Measurements from ENCODE around the gene NAV2. TPM values are rescaled to one million over a fixed set of nuclear protein-coding genes. Genes with fewer than 3 reads are reported as not detected.

NAV2 gene
- total RNA-seq, 1 experiment from 2014 or later, result 46.3 TPM

DNA sequence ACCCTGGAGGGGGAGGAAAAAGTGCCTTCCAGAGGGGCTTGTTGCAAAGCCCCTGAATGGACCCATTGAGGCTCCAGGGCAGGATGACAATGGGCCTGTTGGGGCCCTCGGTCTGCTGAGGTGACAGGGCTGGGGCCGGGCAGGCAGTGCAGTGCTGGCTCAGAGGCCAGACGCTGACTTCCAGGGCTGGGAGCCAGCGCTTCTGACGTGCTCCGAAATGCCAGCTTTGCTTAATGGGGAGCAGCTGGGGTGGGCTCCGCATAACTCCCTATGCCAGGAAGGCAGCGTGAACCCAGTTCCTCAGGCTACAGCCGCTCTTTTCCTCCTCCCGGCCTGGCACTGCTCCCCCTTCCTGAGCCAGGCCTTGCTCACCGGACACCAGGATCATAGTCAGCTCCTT is 17.7 kb downstream of the NAV2 start:
- no peak overlapping the region for H3K4me3 Mint-ChIP-seq

More for the DNA sequence above, 17.7 kb downstream of the NAV2 start:
- WGBS (ENCODE audit: extremely low coverage, insufficient read length, low lambda C conversion rate), result no CpG with 5 or more reads among the region's 11 CpGs
- no peaks in the 10 kb centered on the region for H3K79me2 ChIP-seq (ENCODE audit: insufficient read depth, low read length)
- H3K9me3 Mint-ChIP-seq, result no peaks in the 10 kb centered on the region
- no peak overlapping the region for H2AFZ ChIP-seq (ENCODE audit: low read length)
- H4K8ac ChIP-seq (replicated peaks; ENCODE audit: insufficient read length, low read depth, low read length), result no peak overlapping the region
- no peak overlapping the region for H3K23ac ChIP-seq (ENCODE audit: insufficient read length, low read depth, low read length)
- no peaks in the 10 kb centered on the region; a peak in 1 of 7 replicates for H3K36me3 Mint-ChIP-seq (ENCODE audit: insufficient read depth in 1 of 3, low read depth in 3 of 3)
- no peaks in the 10 kb centered on the region for H3K9me3 ChIP-seq (ENCODE audit: control insufficient read depth, low read depth, low read length)
- no peak overlapping the region for H2BK120ac ChIP-seq (ENCODE audit: low read depth, low read length, poor library complexity, severe bottlenecking)
- H3K27ac ChIP-seq (ENCODE audit: insufficient read length, low read depth, low read length), result no peak overlapping the region
- H4K5ac ChIP-seq (ENCODE audit: insufficient read length, low read depth, low read length), result no peak overlapping the region
- no peaks in the 10 kb centered on the region for H3K23me2 ChIP-seq (ENCODE audit: insufficient read length, low read depth, low read length, poor library complexity, severe bottlenecking)
- no peak overlapping the region for H3K56ac ChIP-seq (ENCODE audit: insufficient read length, low read depth, low read length)
- H3K4ac ChIP-seq (ENCODE audit: low read depth, low read length), result no peak overlapping the region
- no peak overlapping the region for H2BK5ac ChIP-seq (ENCODE audit: insufficient read length, low read length)
- H3K4me1 Mint-ChIP-seq, result no peaks in the 10 kb centered on the region; a peak in 1 of 4 replicates
- no peak overlapping the region for H3T11ph ChIP-seq (ENCODE audit: low read length)
- no peaks in the 10 kb centered on the region; the same call in 1 of the 2 replicates for H3K27me3 ChIP-seq (ENCODE audit: insufficient read depth, low read length)
- no peaks in the 10 kb centered on the region for H3K4me1 ChIP-seq (ENCODE audit: insufficient read depth, low read length)
- H3K4me2 ChIP-seq (ENCODE audit: insufficient read depth, insufficient read length, low read length), result no peak overlapping the region
- H2BK15ac ChIP-seq (ENCODE audit: low read depth, low read length), result no peak overlapping the region
- no peak overlapping the region for H3K27ac Mint-ChIP-seq
- no peak overlapping the region for H2BK12ac ChIP-seq (ENCODE audit: insufficient read length, low read depth, low read length)
- no peak overlapping the region for H3K14ac ChIP-seq (ENCODE audit: insufficient read depth, low read length)
- no peak for DNase-seq
- no peaks in the 10 kb centered on the region for H4K20me1 ChIP-seq (ENCODE audit: control insufficient read depth, insufficient read depth, insufficient read length)
- no peak overlapping the region for H4K91ac ChIP-seq (ENCODE audit: insufficient read length, low read depth, low read length)
- TF ChIP-seq, protein P1, sequence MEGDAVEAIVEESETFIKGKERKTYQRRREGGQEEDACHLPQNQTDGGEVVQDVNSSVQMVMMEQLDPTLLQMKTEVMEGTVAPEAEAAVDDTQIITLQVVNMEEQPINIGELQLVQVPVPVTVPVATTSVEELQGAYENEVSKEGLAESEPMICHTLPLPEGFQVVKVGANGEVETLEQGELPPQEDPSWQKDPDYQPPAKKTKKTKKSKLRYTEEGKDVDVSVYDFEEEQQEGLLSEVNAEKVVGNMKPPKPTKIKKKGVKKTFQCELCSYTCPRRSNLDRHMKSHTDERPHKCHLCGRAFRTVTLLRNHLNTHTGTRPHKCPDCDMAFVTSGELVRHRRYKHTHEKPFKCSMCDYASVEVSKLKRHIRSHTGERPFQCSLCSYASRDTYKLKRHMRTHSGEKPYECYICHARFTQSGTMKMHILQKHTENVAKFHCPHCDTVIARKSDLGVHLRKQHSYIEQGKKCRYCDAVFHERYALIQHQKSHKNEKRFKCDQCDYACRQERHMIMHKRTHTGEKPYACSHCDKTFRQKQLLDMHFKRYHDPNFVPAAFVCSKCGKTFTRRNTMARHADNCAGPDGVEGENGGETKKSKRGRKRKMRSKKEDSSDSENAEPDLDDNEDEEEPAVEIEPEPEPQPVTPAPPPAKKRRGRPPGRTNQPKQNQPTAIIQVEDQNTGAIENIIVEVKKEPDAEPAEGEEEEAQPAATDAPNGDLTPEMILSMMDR (conservative IDR thresholded peaks at IDR 0.05), result no peak
- no peak overlapping the region for H2BK20ac ChIP-seq (ENCODE audit: low read depth, low read length, poor library complexity, severe bottlenecking)
- no peaks in the 10 kb centered on the region for H3K79me1 ChIP-seq (ENCODE audit: insufficient read depth, low read depth, low read length, poor library complexity, severe bottlenecking)
- H3K18ac ChIP-seq (ENCODE audit: insufficient read length, low read depth, low read length), result no peak overlapping the region
- H2AK5ac ChIP-seq (ENCODE audit: insufficient read length, low read length), result no peak overlapping the region
- H3K9ac ChIP-seq (ENCODE audit: extremely low read depth, insufficient read length, low read length), result no peak overlapping the region
- peaks cover 3% of the 10 kb centered on the region for H3K27me3 Mint-ChIP-seq (ENCODE audit: low read depth)
